Activated CD8-positive, alpha-beta memory T cell treated with anti-CD3 and anti-CD28 coated beads, Interleukin-2, amount 50 U/mL, for 48 hours (primary cell): ENCODE results near the gene SIAH3.
"Not testable (repeated sequence)": the region's sequence is repeated elsewhere in the genome, so short reads cannot be mapped to it uniquely, and the experiment has no call there.

Experiments
- DNase-seq: peaks from one replicate; pipeline ENCODE4 v3.0.0-alpha.2; 2020

SIAH3 gene

DNA sequence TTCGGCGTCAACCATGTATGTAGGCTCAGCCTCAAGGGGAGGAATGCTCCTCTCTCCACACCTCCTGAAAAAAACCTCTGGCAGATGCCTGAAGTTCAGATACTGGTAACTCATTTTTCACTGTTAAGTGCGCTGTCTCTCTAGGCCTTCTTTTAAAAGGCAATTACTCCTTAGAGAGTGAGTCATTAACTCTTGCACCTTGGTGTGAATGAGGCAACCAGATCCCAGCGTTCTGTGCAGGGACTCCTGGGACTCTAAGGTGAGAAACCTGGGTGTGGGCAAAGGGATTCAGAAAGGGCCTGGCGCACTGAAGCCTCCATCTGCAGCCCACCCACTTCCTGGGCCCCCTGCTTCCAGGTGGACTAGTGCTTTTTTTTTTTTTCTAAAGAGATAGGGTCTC, 71.7 kb downstream of the SIAH3 start:
- no peak for DNase-seq

- DNase-seq, result no peak
Measured at GRCh38 chr13:45778882-45779281, 72.7 kb downstream of the SIAH3 start.

- no peak for DNase-seq
Measured at GRCh38 chr13:45776748-45777147, 74.8 kb downstream of the SIAH3 start.

GRCh38 chr13:45775401-45775963, 76.1 kb downstream of the SIAH3 start:
- no peak for DNase-seq

DNA sequence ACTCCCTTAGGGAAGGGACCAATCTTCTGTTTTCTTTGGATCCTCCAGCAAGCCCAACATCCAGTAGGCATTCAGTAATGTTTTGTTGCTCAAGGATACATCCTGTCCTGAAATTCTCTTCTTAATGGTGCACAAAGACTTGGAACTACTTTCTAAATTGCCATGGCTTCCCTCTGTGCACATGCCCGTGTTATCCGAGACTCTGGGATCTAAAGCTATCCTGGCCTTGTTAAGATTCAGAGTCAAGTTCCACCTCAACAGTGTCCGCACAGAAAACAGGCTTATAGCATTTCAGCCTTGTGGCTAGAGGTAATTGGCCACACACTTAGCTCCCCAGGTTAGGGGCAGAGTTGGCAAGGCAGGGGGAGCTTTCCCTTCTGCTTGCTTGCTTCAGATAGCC, 77.6 kb downstream of the SIAH3 start:
- no peak for DNase-seq

DNA sequence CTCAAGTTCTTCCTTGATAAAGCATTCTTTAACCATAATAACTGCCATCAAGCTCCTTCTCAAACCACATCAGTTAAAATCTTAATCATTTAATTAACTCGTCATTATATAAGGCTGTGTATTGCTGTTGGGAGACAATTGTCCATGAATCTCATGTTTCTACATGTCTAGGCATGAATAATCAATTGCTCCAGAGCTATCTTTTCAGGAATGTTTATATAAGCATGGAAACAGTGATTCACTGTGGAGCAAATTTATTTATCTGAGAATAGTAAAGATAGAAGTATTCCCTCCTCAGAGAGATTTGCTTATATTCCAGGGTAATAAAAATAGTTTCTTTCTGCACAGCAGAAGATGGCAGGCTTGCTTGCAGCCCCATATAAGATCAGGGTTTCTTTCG, 78.3 kb downstream of the SIAH3 start:
- DNase-seq, result no peak

DNA sequence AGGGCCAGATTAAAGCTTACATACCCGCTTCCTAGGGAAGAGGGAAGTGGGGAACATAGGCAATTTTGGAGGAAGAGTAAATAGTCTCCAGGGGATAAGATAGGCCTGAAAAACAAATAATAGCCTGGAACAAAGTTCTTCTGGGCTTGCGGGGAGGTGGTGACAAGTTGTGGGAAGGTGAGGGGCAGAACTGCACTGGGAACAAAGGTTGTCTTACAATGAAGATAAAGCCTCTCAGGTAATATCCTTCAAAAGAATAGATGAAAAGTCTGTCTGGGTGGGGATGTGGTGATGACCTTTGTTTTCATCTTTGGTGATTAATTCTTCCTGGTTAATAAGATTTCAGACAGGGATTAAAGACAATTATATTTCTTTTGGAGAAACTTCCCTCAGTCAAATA, 80.7 kb downstream of the SIAH3 start:
- DNase-seq, result no peak

GRCh38 chr13:45768656-45769479, 82.7 kb downstream of the SIAH3 start:
- DNase-seq, result no peak

DNA sequence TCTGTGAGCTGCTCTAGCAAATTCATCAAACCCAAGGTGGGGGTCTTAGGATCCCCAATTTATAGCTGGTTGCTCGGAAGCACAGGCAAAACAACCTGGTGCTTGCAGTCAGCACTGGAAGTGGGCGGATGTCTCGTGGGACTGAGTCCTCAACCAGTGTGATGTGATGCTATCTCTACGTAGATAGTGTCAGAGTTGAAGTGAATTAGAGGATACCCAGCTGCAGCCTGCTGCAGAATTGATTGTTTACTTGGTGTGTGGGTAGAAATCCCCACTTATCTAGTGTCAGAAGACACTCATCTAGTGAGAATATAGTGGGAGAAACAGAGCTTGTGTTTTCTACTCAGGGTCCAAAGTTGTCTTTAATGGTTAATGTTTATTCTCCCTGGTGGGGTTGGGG, 86.1 kb downstream of the SIAH3 start:
- DNase-seq, result no peak

DNA sequence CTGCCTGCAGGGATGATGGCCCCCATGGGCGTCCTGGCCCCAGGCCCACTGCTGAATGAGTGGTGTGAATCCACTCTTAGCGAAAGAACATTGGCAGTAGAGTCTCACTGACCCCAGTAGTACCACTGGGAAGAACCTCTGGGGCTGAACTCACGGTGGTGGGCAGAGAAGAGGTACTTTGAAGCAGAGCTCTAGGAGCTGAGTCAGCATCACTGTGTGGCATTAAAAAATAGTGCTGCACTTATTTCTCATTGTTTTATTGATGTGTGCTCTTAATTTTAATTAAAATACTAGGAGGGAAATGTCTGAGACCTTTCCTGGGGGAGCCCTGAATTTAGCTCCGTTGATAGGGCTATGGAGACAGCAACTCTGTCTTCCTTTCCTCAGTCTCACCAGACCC, 88.1 kb downstream of the SIAH3 start:
- DNase-seq, result no peak

- not testable (repeated sequence) for DNase-seq
Measured at GRCh38 chr13:45757589-45757988, 94.0 kb downstream of the SIAH3 start.

GRCh38 chr13:45756498-45756897, 95.1 kb downstream of the SIAH3 start:
- DNase-seq, result not testable (repeated sequence)

DNA sequence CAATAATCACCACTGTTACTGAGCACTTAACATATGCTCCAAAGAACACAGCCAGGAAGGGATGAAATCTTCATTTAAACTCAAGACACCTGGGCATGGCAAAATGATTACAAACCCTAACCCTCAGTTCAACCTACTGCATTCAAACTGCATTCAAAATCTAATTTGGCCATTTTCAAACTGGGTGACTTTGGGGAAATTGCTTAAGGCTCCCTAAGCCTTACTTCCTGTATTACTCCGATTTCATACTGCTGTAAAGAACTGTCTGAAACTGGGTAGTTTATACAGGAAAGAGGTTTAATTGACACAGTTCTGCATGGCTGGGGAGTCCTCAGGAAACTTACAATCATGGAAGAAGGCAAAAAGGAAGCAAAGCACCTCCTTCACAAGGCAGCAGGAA, 99.0 kb downstream of the SIAH3 start:
- DNase-seq, result no peak

DNA sequence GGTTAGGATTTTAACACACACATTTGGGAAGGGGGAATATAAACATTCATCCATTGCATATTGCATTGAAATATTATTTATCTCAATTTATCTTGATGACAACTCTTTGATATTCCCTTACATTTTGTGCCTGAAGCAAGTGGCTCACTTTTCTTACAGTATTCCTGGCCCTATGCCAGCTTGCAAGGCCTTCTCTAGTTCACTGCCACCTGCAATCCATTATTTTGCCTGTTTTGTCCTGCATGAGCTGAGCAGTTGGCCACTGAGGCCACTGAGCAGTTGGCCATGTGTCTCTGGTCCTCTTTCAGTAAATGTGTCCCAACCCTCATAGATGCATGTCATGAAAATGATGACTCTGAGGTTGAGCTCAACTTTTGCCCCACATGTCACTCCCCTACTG, 99.7 kb downstream of the SIAH3 start:
- DNase-seq, result no peak

GRCh38 chr13:45750566-45750965, 101.0 kb downstream of the SIAH3 start:
- DNase-seq, result no peak

GRCh38 chr13:45748941-45749759, 102.4 kb downstream of the SIAH3 start:
- DNase-seq, result no peak

DNA sequence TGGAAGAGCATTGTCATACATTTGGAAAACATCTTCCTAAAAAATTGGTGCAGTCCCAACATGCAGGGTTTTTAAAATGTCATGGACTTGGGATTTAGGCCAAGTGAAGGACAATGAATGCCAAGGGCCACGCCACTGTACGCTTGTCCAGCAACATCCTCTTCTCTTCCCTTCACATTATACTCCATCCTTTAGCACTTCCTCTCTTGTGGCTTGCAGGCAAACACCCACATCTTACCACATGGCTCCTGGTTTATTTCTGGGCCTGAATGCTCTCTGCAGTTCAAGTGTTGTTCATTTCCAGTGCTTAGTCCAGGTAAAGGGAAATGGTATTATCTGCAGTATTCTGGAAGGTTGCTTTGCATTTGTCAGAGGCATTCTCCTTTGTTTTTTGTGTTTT, 104.5 kb downstream of the SIAH3 start:
- DNase-seq, result no peak

DNA sequence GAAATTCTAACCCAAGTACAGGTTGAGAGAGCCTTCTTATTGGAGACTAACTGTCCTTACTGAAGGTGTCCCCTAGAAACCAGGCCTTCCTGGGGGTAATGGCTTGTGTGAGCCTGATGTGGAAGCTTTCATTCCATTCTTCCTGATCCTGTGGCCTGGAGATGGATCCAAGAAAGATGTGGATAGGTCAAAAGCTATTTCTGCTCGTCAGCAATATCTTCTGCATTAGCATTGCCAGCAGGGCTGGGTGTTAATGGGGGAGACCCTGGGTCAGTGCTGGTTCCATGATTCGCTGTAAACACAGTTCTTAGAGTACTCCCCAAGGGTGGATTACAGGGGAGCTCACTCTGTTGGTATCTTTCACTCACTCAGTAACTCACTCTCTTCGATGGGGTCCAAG, 106.6 kb downstream of the SIAH3 start:
- no peak for DNase-seq

DNA sequence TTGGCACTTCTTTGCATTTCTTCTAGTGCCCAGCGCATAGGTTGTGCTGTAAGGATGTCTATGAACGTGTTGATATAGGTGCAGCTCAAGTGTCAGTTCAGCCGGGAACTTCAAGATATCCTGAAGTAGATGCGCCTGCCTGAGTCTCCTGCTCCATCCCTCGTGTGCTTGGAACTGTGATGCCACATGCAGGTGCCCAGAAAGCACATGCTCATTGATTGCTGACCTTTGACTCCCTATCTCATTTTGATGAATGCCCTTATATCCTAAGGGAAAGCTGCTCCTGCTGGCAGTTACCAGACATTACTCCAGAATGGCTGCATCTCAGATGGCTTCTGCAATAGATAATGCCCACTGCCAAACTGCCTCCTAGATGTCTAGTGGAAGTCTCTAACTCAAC, 108.6 kb downstream of the SIAH3 start:
- no peak for DNase-seq

DNA sequence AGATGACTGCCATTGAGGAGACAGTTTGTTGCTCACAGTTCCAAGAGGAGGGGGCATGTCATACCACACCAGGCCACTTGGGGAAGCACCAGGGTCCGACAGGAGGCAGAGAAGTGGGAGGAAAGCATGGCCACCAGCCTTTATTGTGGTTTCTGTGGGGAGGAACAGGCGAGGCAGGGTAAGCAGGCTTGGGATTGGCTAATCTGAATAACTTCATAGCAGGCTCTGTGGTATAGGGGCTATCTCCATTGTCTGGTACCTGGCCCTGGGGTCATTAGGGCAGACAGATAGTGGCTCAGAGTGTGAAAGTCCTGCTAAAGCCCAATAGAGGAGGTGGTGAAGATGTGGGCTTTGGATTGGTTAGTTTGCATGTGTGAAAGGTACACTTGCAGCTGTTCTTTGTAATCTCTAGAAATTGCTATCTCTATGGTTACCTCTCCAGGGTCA, 114.0 kb downstream of the SIAH3 start:
- DNase-seq, result no peak

DNA sequence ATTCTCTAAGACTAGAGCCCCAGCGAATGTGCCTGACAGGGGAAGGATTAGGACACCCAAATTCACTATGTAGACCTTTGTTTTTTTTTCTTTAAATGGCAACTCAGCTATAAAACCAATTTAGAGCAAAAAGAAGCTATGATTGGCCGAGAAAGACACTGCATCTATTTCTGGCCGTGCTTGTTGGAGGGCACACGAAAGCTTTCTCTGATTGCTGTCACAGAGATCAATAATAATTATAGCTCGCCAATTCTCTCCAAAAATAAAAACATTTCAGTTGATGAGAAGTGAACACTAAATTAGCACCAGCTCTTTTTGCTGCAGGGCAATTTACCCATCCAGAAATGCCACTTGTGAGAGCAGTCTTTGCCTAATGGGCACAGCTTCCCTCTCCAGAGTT, 118.2 kb downstream of the SIAH3 start:
- DNase-seq, result no peak

GRCh38 chr13:45732916-45733315, 118.6 kb downstream of the SIAH3 start:
- no peak for DNase-seq

GRCh38 chr13:45731455-45731854, 120.1 kb downstream of the SIAH3 start:
- no peak for DNase-seq

DNA sequence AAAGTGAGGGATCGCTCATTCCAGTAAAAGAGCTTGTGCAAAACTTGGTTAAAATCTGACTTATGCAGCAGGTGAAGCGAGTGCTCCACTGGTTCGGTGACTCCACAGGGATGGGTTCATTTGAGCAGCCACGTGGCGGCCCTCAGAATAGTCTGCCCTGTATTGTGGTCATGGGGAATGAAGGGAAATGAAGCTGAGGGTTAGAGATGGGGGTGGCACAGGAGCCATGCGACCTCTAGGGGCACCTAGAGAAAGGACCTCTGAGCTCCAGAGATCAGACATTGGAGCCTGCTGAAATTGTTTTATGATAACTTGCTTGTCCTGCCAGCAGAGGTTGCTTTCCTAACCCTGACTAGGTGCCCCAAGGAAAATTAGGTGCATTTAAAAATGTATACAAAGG, 122.8 kb downstream of the SIAH3 start:
- DNase-seq, result no peak
